IMR-90 (cell line): ENCODE results near the gene CETN2. TPM values are rescaled to one million over a fixed set of nuclear protein-coding genes. Genes with fewer than 3 reads are reported as not detected.

Experiments used
- ATAC-seq: fragments of 200-7000 bp; cut with Tn5 transposase; 2 replicates; pipeline ENCODE4 v1.9.1; 2020; ENCODE audit warnings: low read depth, mild to moderate bottlenecking, moderate library complexity
- BruUV-seq: library from RNA; stranded (reverse); fragments of 400-500 nt; replicated peaks from 2 replicates; lab custom pipeline; 2021; lab: Mats Ljungman, UMichigan
- CTCF ChIA-PET: fragments of 300-600 bp; formaldehyde crosslinking; extraction: SDS; loops from one replicate; lab custom pipeline; 2021; ENCODE audit warnings: antibody characterized with exemption; lab: Yijun Ruan, JAX
- POLR2A ChIA-PET: fragments of 300-600 bp; sonication (Branson Sonifier 250); formaldehyde crosslinking; loops from one replicate; lab custom pipeline; 2022; ENCODE audit warnings: antibody characterized with exemption; ENCODE audit not compliant: unreplicated experiment; lab: Charles Lee
- DNase-seq: peaks from one replicate; pipeline ENCODE4 v3.0.0; 2013
- H2AFZ ChIP-seq: replicated peaks from 2 replicates; pipeline ENCODE3; 2013; ENCODE audit warnings: low read length, mild to moderate bottlenecking; ENCODE audit not compliant: poor library complexity
- H2AK5ac ChIP-seq: 2 replicates; pipeline ENCODE4 v1.6.1; 2013; ENCODE audit warnings: low read depth, low read length, inconsistent platforms
- H2AK9ac ChIP-seq: replicated peaks from 2 replicates; pipeline ENCODE3; 2013; ENCODE audit warnings: mild to moderate bottlenecking, low read depth, low read length, moderate library complexity; ENCODE audit not compliant: poor library complexity
- H2BK120ac ChIP-seq: 2 replicates; pipeline ENCODE4 v1.6.1; 2013; ENCODE audit warnings: low read depth, low read length, inconsistent platforms
- H2BK15ac ChIP-seq: 3 replicates; pipeline ENCODE4 v1.6.1; 2013; ENCODE audit warnings: low read depth, low read length, inconsistent platforms
- H2BK20ac ChIP-seq: 2 replicates; pipeline ENCODE4 v1.6.1; 2013; ENCODE audit warnings: low read depth, mild to moderate bottlenecking, inconsistent platforms, low read length, moderate library complexity
- H2BK5ac ChIP-seq: 2 replicates; pipeline ENCODE4 v1.6.1; 2013; ENCODE audit warnings: mild to moderate bottlenecking, low read depth, low read length, inconsistent platforms; ENCODE audit not compliant: poor library complexity, severe bottlenecking
- H3K14ac ChIP-seq: replicated peaks from 2 replicates; pipeline ENCODE4 v1.6.1; 2013; ENCODE audit warnings: low read depth, low read length, inconsistent platforms
- H3K18ac ChIP-seq: 2 replicates; pipeline ENCODE4 v1.6.1; 2013; ENCODE audit warnings: low read depth, low read length, control low read depth
- H3K23ac ChIP-seq: 2 replicates; pipeline ENCODE4 v1.6.1; 2013; ENCODE audit warnings: low read depth, low read length, inconsistent platforms
- H3K27ac ChIP-seq: 2 replicates; pipeline ENCODE4 v1.5.1; 2013; ENCODE audit warnings: mild to moderate bottlenecking, control low read depth, low read length; ENCODE audit not compliant: insufficient read depth
- H3K27me3 ChIP-seq: 2 replicates; pipeline ENCODE4 v1.6.1; 2013; ENCODE audit warnings: low read length; ENCODE audit not compliant: control insufficient read depth, insufficient read depth
- H3K36me3 ChIP-seq: 2 replicates; pipeline ENCODE4 v1.6.1; 2013; ENCODE audit warnings: low read length, mixed read lengths; ENCODE audit not compliant: control insufficient read depth, insufficient read depth
- H3K4ac ChIP-seq: 2 replicates; pipeline ENCODE4 v1.6.1; 2013; ENCODE audit warnings: low read depth, low read length, inconsistent platforms
- H3K4me1 ChIP-seq: 2 replicates; pipeline ENCODE4 v1.6.1; 2013; ENCODE audit warnings: low read length, mixed read lengths; ENCODE audit not compliant: control insufficient read depth, insufficient read depth
- H3K4me2 ChIP-seq: 2 replicates; pipeline ENCODE4 v1.6.1; 2013; ENCODE audit warnings: low read depth, mild to moderate bottlenecking, control low read depth, low read length, moderate library complexity
- H3K4me3 ChIP-seq: 2 replicates; pipeline ENCODE4 v1.5.1; 2013; ENCODE audit warnings: low read depth, mild to moderate bottlenecking, control low read depth, low read length, moderate library complexity; ENCODE audit not compliant: insufficient read depth
- H3K56ac ChIP-seq: 2 replicates; pipeline ENCODE4 v1.6.1; 2013; ENCODE audit warnings: low read length, inconsistent platforms; ENCODE audit not compliant: insufficient read depth; ENCODE audit errors: extremely low read depth
- H3K79me1 ChIP-seq, 2 experiments: 2 replicates each; pipeline ENCODE4 v1.6.1; 2013; ENCODE audit warnings: low read length in 2 of 2, inconsistent platforms in 1 of 2, low read depth in 1 of 2
- H3K9ac ChIP-seq: 2 replicates; pipeline ENCODE4 v1.6.1; 2013; ENCODE audit warnings: low read depth, low read length, control low read depth
- H3K9me1 ChIP-seq: 2 replicates; pipeline ENCODE4 v1.6.1; 2013; ENCODE audit warnings: low read length, inconsistent platforms; ENCODE audit not compliant: insufficient read depth
- H3K9me3 ChIP-seq: 2 replicates; pipeline ENCODE4 v1.6.1; 2013; ENCODE audit warnings: low read length; ENCODE audit not compliant: control insufficient read depth, insufficient read depth
- H4K20me1 ChIP-seq: 2 replicates; pipeline ENCODE4 v1.6.1; 2013; ENCODE audit warnings: low read length, inconsistent platforms; ENCODE audit not compliant: insufficient read depth
- H4K5ac ChIP-seq: 2 replicates; pipeline ENCODE4 v1.6.1; 2013; ENCODE audit warnings: mild to moderate bottlenecking, low read depth, low read length, control low read depth
- H4K8ac ChIP-seq, 2 experiments: 2 replicates each; pipeline ENCODE4 v1.6.1; 2013; ENCODE audit warnings: low read depth in 2 of 2, low read length in 2 of 2, control low read depth in 1 of 2, inconsistent platforms in 1 of 2
- H4K91ac ChIP-seq: 2 replicates; pipeline ENCODE4 v1.6.1; 2013; ENCODE audit warnings: low read depth, low read length, inconsistent platforms; ENCODE audit not compliant: insufficient read depth
- BHLHE40 ChIP-seq: fragments of 150-350 bp; IDR thresholded peaks from 2 replicates; pipeline ENCODE4 v1.6.1; 2016; ENCODE audit warnings: mild to moderate bottlenecking, low read depth, low read length
- CEBPB ChIP-seq: IDR thresholded peaks from 2 replicates; pipeline ENCODE4 v1.6.1; 2012; ENCODE audit warnings: low read depth, low read length, improper control_type of control experiment
- CHD1 ChIP-seq: IDR thresholded peaks from 2 replicates; pipeline ENCODE4 v1.6.1; 2012; ENCODE audit warnings: low read depth, low read length, improper control_type of control experiment
- ELK1 ChIP-seq: fragments of 150-350 bp; IDR thresholded peaks from 2 replicates; pipeline ENCODE4 v1.6.1; 2016; ENCODE audit warnings: low read depth, mild to moderate bottlenecking, low read length, moderate library complexity, borderline replicate concordance
- FOS ChIP-seq: fragments of 150-350 bp; IDR thresholded peaks from 2 replicates; pipeline ENCODE4 v1.6.1; 2016; ENCODE audit warnings: low read depth, low read length
- MAFK ChIP-seq: IDR thresholded peaks from 2 replicates; pipeline ENCODE4 v1.6.1; 2012; ENCODE audit warnings: low read depth, low read length, improper control_type of control experiment
- MAZ ChIP-seq: IDR thresholded peaks from 2 replicates; pipeline ENCODE4 v1.6.1; 2012; ENCODE audit warnings: low read depth, mild to moderate bottlenecking, low read length, improper control_type of control experiment, moderate library complexity, borderline replicate concordance
- MXI1 ChIP-seq: IDR thresholded peaks from 2 replicates; pipeline ENCODE4 v1.6.1; 2012; ENCODE audit warnings: low read depth, mild to moderate bottlenecking, low read length, moderate library complexity, borderline replicate concordance
- NFE2L2 ChIP-seq: fragments of 150-350 bp; IDR thresholded peaks from 2 replicates; pipeline ENCODE4 v1.6.1; 2016; ENCODE audit warnings: low read depth, mild to moderate bottlenecking, low read length
- POLR2A ChIP-seq: IDR thresholded peaks from 2 replicates; pipeline ENCODE4 v1.6.1; 2012; ENCODE audit warnings: mild to moderate bottlenecking, low read depth, low read length
- RAD21 ChIP-seq: IDR thresholded peaks from 2 replicates; pipeline ENCODE4 v1.6.1; 2012; ENCODE audit warnings: low read length, improper control_type of control experiment
- RCOR1 ChIP-seq: IDR thresholded peaks from 2 replicates; pipeline ENCODE4 v1.6.1; 2012; ENCODE audit warnings: mild to moderate bottlenecking, low read length, improper control_type of control experiment; ENCODE audit not compliant: insufficient replicate concordance
- RFX5 ChIP-seq: IDR thresholded peaks from 2 replicates; pipeline ENCODE4 v1.8.0; 2012; ENCODE audit warnings: low read depth, mild to moderate bottlenecking, low read length, moderate library complexity
- SMC3 ChIP-seq: fragments of 150-350 bp; IDR thresholded peaks from 2 replicates; pipeline ENCODE4 v1.6.1; 2016; ENCODE audit warnings: low read depth, mild to moderate bottlenecking, antibody characterized with exemption, low read length, moderate library complexity
- whole genome bisulfite sequencing, 2 experiments: methylation state at CpG; one replicate each; pipeline versions ENCODE4 v1.1.5 to v1.1.7; 2013; ENCODE audit warnings: missing lambda C conversion rate in 2 of 2; ENCODE audit not compliant: insufficient read length in 1 of 2; ENCODE audit errors: extremely low coverage in 2 of 2; 5-methylcytosine and 5-hydroxymethylcytosine counted together
- dilution Hi-C: fragments of 300-500 bp; cut with HindIII; formaldehyde crosslinking; loops from one replicate; pipeline ENCODE4 v1.14.3; 2018; ENCODE audit warnings: low sequenced_read_pairs; ENCODE audit not compliant: unreplicated experiment
- in situ Hi-C: fragments of 300-500 bp; cut with MboI; formaldehyde crosslinking; loops from 3 replicates; pipeline ENCODE4 v1.14.3; 2019; ENCODE audit warnings: low sequenced_read_pairs, inconsistent platforms, mixed read lengths
- intact Hi-C: fragments of 100-400 bp; cut with micrococcal nuclease; formaldehyde crosslinking; loops from 2 replicates; pipeline ENCODE4 v1.10.0; 2022
- polyA plus RNA-seq, 3 experiments: library from polyadenylated mRNA; depleted of rRNA; stranded (reverse); fragments of >200 nt; gene quantifications; 2 replicates each; pipeline ENCODE4 v1.2.3, GENCODE V29; 2012; ENCODE audit warnings: low replicate concordance in 1 of 3
- total RNA-seq: library from RNA; depleted of rRNA; stranded (reverse); fragments of >200 nt; gene quantifications from 2 replicates; pipeline ENCODE4 v1.2.3, GENCODE V29; 2012
- TF ChIP-seq, protein P1 (sequence below): conservative IDR thresholded peaks from 2 replicates; pipeline ENCODE4 v1.5.1; 2012; ENCODE audit warnings: mild to moderate bottlenecking, low read depth, low read length, improper control_type of control experiment
- TF ChIP-seq, protein P2 (sequence below): fragments of 150-350 bp; IDR thresholded peaks from 2 replicates; pipeline ENCODE4 v1.6.1; 2017; ENCODE audit warnings: mild to moderate bottlenecking, antibody characterized with exemption, low read length, low read depth

Gene CETN2
- total and polyA plus RNA-seq, 2 of the 4 experiments (the other 2 are of a cell fraction): 15.8 to 34.0 TPM

DNA sequence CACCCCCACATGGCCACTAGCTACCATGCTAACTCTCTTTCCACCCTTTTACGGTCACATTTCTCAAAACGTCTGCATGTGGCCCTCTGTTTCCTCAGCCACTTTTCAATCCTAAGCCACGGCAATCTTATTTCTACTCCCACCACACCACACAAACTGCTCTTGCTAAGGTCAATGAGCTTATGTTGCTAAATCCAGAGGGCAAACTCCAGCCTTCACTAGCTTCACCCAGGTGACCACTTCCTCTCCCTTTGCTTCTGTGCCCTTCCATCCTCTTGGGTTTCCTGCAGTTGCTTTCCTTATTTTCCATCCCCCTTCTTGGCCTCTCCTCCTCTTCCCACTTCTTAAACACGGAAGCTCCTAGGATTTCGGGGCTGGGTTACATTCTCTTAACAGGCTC lies 16.5 kb downstream of the CETN2 start:
- Histone ChIP-seq H4K91ac (no peak overlapping the region), H3K4me2 (no peak overlapping the region), H3K4me3 (no peak overlapping the region), H2BK20ac (no peak overlapping the region), H4K5ac (no peak overlapping the region), H2BK5ac (no peak overlapping the region), H3K4ac (no peak overlapping the region), H3K56ac (no peak overlapping the region), H2AK9ac (no peak overlapping the region), H3K14ac (no peak overlapping the region), H2AK5ac (no peak overlapping the region), H3K9ac (no peak overlapping the region), H3K18ac (no peak overlapping the region), H2AFZ (no peak overlapping the region), H3K79me1 (no peaks in the 10 kb centered on the region), H3K36me3 (no peaks in the 10 kb centered on the region), H4K20me1 (no peaks in the 10 kb centered on the region), H2BK15ac (no peak overlapping the region), H2BK120ac (no peak overlapping the region), H3K9me1 (no peaks in the 10 kb centered on the region), H3K23ac (no peak overlapping the region), H4K8ac (no peak overlapping the region), H3K27ac (no peak overlapping the region), H3K9me3 (no peaks in the 10 kb centered on the region), H3K4me1 (no peaks in the 10 kb centered on the region), H3K27me3 (no peaks in the 10 kb centered on the region; the same call in 1 of the 2 replicates)
- TF ChIP-seq MAFK: no peak
- no peak for TF ChIP-seq RFX5
- no peak for TF ChIP-seq BHLHE40
- TF ChIP-seq RAD21: no peak
- no peak for TF ChIP-seq CEBPB
- no peak for TF ChIP-seq POLR2A
- TF ChIP-seq FOS: no peak
- TF ChIP-seq, protein P1, sequence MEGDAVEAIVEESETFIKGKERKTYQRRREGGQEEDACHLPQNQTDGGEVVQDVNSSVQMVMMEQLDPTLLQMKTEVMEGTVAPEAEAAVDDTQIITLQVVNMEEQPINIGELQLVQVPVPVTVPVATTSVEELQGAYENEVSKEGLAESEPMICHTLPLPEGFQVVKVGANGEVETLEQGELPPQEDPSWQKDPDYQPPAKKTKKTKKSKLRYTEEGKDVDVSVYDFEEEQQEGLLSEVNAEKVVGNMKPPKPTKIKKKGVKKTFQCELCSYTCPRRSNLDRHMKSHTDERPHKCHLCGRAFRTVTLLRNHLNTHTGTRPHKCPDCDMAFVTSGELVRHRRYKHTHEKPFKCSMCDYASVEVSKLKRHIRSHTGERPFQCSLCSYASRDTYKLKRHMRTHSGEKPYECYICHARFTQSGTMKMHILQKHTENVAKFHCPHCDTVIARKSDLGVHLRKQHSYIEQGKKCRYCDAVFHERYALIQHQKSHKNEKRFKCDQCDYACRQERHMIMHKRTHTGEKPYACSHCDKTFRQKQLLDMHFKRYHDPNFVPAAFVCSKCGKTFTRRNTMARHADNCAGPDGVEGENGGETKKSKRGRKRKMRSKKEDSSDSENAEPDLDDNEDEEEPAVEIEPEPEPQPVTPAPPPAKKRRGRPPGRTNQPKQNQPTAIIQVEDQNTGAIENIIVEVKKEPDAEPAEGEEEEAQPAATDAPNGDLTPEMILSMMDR: no peak
- no peak for TF ChIP-seq SMC3
- no peak for TF ChIP-seq NFE2L2
- TF ChIP-seq RCOR1: no peak
- TF ChIP-seq MAZ: no peak
- TF ChIP-seq CHD1: no peak
- TF ChIP-seq, protein P2, sequence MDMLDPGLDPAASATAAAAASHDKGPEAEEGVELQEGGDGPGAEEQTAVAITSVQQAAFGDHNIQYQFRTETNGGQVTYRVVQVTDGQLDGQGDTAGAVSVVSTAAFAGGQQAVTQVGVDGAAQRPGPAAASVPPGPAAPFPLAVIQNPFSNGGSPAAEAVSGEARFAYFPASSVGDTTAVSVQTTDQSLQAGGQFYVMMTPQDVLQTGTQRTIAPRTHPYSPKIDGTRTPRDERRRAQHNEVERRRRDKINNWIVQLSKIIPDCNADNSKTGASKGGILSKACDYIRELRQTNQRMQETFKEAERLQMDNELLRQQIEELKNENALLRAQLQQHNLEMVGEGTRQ: no peak
- no peak for TF ChIP-seq ELK1
- TF ChIP-seq MXI1: no peak
- no TSS peak for BruUV-seq
- dilution Hi-C loops (no loop called here), in situ Hi-C loops (loop anchor here (25.0 kb wide), 1 partner anchor 1652 kb away; no protein-coding TSS in a partner anchor), intact Hi-C loops (no loop called here)
- CTCF ChIA-PET: no interaction called here
- DNase-seq (no peak), ATAC-seq (no peak)
- POLR2A ChIA-PET: no interaction called here
- 46% methylated on average over 5 of the region's 5 CpGs; no CpG with 5 or more reads in 1 of the 2 experiments for WGBS, 2 experiments
